Natural killer cell (primary cell): ENCODE data around the gene NOC3L. TPM values are rescaled to one million over a fixed set of nuclear protein-coding genes. Genes with fewer than 3 reads are reported as not detected.
"Not testable (repeated sequence)": the region's sequence is repeated elsewhere in the genome, so short reads cannot be mapped to it uniquely, and the experiment has no call there.

ENCODE experiments used
- ATAC-seq, 3 donors: fragments of 150-1000 bp in 2 of 3; fragments of 200-7000 bp in 1 of 3; cut with Tn5 transposase; 1 replicate in 1 of 3; 2 replicates in 2 of 3; pipeline ENCODE4 v1.10.0; 2021; ENCODE audit warnings: mild to moderate bottlenecking in 2 of 3, moderate library complexity in 2 of 3
- DNase-seq, 2 donors: peaks; one replicate each; pipeline versions ENCODE4 v3.0.0 to v3.0.0-alpha.2; 2013 to 2021; ENCODE audit warnings: mixed read lengths in 1 of 2
- H3K27ac ChIP-seq: one replicate; pipeline ENCODE4 v1.5.1; 2013; ENCODE audit warnings: mild to moderate bottlenecking, low read length
- H3K27me3 ChIP-seq: one replicate; pipeline ENCODE4 v1.6.1; 2013; ENCODE audit warnings: low read length; ENCODE audit not compliant: control insufficient read depth, insufficient read depth
- H3K36me3 ChIP-seq: one replicate; pipeline ENCODE4 v1.6.1; 2013; ENCODE audit warnings: low read length; ENCODE audit not compliant: control insufficient read depth, insufficient read depth
- H3K4me1 ChIP-seq: one replicate; pipeline ENCODE4 v1.6.1; 2013; ENCODE audit warnings: low read length; ENCODE audit not compliant: control insufficient read depth, insufficient read depth
- H3K4me3 ChIP-seq: one replicate; pipeline ENCODE4 v1.5.1; 2013; ENCODE audit warnings: low read length
- H3K9me3 ChIP-seq: one replicate; pipeline ENCODE4 v1.6.1; 2013; ENCODE audit warnings: low read length; ENCODE audit not compliant: control insufficient read depth, insufficient read depth
- H3K27ac Mint-ChIP-seq, 2 donors: one replicate each; pipeline ENCODE4 v1.8.0; 2022; ENCODE audit warnings: mild to moderate bottlenecking in 2 of 2, mixed read lengths in 2 of 2, moderate library complexity in 1 of 2
- H3K27me3 Mint-ChIP-seq, 2 donors: one replicate each; pipeline ENCODE4 v1.8.0; 2022; ENCODE audit warnings: low read depth in 2 of 2, mixed read lengths in 2 of 2
- H3K36me3 Mint-ChIP-seq: one replicate; pipeline ENCODE4 v1.8.0; 2022; ENCODE audit warnings: mixed read lengths
- H3K4me1 Mint-ChIP-seq, 2 donors: one replicate each; pipeline ENCODE4 v1.8.0; 2022; ENCODE audit warnings: mixed read lengths in 2 of 2
- H3K4me3 Mint-ChIP-seq: one replicate; pipeline ENCODE4 v1.8.0; 2022; ENCODE audit warnings: mild to moderate bottlenecking, moderate library complexity, mixed read lengths
- H3K9me3 Mint-ChIP-seq, 2 donors: one replicate each; pipeline ENCODE4 v1.8.0; 2022; ENCODE audit warnings: mixed read lengths in 2 of 2
- CTCF ChIP-seq: fragments of 200-600 bp; IDR thresholded peaks from one replicate; pipeline ENCODE4 v1.8.0; 2022; ENCODE audit warnings: antibody characterized with exemption
- WGBS: methylation state at CpG from one replicate; pipeline ENCODE4 v1.1.7; 2013; ENCODE audit warnings: missing lambda C conversion rate; ENCODE audit not compliant: insufficient coverage; 5-methylcytosine and 5-hydroxymethylcytosine counted together
- intact Hi-C: fragments of 100-400 bp; cut with micrococcal nuclease; formaldehyde crosslinking; loops from one replicate; pipeline ENCODE4 v1.14.2; 2022
- total RNA-seq, 4 donors: library from RNA; stranded (reverse); fragments of 120-200 nt in 1 of 4; gene quantifications; one replicate each; pipeline versions ENCODE4 v1.2.3 to v1.2.4, GENCODE V29; 2013 to 2022

Gene NOC3L
- total RNA-seq, 3 donors from 2014 or later (not counting 1 experiment from before 2014, with no cell fraction given): 10.8 to 18.6 (median 13.1) TPM

GRCh38 chr10:94353336-94353735, 9.4 kb downstream of the NOC3L start:
- Mint-ChIP-seq H3K36me3 (peaks cover 7% of the 10 kb centered on the region), H3K27ac (no peak overlapping the region)

GRCh38 chr10:94351089-94351488, 11.7 kb downstream of the NOC3L start:
- no peaks in the 10 kb centered on the region for H3K27me3 ChIP-seq

More at GRCh38 chr10:94353336-94353735, 9.4 kb downstream of the NOC3L start:
- intact Hi-C loops: no loop called here
- DNase-seq (no peak), ATAC-seq (no peak)
- no peaks in the 10 kb centered on the region for H3K27me3 Mint-ChIP-seq
- no peaks in the 10 kb centered on the region for H3K27me3 ChIP-seq
- peaks cover 0 to 3% of the 10 kb centered on the region in 2 donors for H3K4me1 Mint-ChIP-seq
- 96% methylated on average over 3 of the region's 3 CpGs for WGBS
- peaks cover 74% of the 10 kb centered on the region for H3K36me3 ChIP-seq
- no peaks in the 10 kb centered on the region for H3K4me1 ChIP-seq
- H3K4me3 ChIP-seq: no peak overlapping the region
- no peak overlapping the region for H3K4me3 Mint-ChIP-seq
- H3K9me3 Mint-ChIP-seq: no peaks in the 10 kb centered on the region
- no peak for TF ChIP-seq CTCF
- H3K9me3 ChIP-seq: no peaks in the 10 kb centered on the region
- H3K27ac ChIP-seq: no peak overlapping the region

GRCh38 chr10:94350500-94350899, 12.2 kb downstream of the NOC3L start:
- H3K27me3 ChIP-seq, intact Hi-C loops, H3K4me1 ChIP-seq, H3K9me3 Mint-ChIP-seq, H3K4me3 Mint-ChIP-seq, DNase-seq, ATAC-seq, H3K9me3 ChIP-seq, H3K27me3 Mint-ChIP-seq, H3K4me1 Mint-ChIP-seq, H3K27ac Mint-ChIP-seq, H3K27ac ChIP-seq, H3K4me3 ChIP-seq: not testable (repeated sequence)
- 93% methylated on average over 3 of the region's 4 CpGs for WGBS
- peaks cover 62% of the 10 kb centered on the region for H3K36me3 ChIP-seq
- peaks cover 13% of the 10 kb centered on the region for H3K36me3 Mint-ChIP-seq

More at GRCh38 chr10:94351089-94351488, 11.7 kb downstream of the NOC3L start:
- peaks cover 13% of the 10 kb centered on the region for H3K36me3 Mint-ChIP-seq
- Histone ChIP-seq H3K4me1 (no peaks in the 10 kb centered on the region), H3K27ac (no peak overlapping the region), H3K9me3 (no peaks in the 10 kb centered on the region), H3K4me3 (no peak overlapping the region), H3K36me3 (peaks cover 62% of the 10 kb centered on the region)
- ATAC-seq: no peak
- H3K27me3 Mint-ChIP-seq: no peaks in the 10 kb centered on the region
- no peaks in the 10 kb centered on the region for H3K9me3 Mint-ChIP-seq
- H3K4me3 Mint-ChIP-seq: no peak overlapping the region
- no peak for DNase-seq
- no peaks in the 10 kb centered on the region for H3K4me1 Mint-ChIP-seq
- no peak overlapping the region for H3K27ac Mint-ChIP-seq
- no peak for TF ChIP-seq CTCF
- intact Hi-C loops: no loop called here

GRCh38 chr10:94349327-94349726, 13.4 kb downstream of the NOC3L start:
- Mint-ChIP-seq H3K4me1 (no peaks in the 10 kb centered on the region), H3K9me3 (no peaks in the 10 kb centered on the region), H3K27me3 (no peaks in the 10 kb centered on the region), H3K27ac (no peak overlapping the region), H3K4me3 (no peak overlapping the region), H3K36me3 (peaks cover 13% of the 10 kb centered on the region)
- no peak overlapping the region for H3K27ac ChIP-seq
- H3K4me3 ChIP-seq: no peak overlapping the region
- no peaks in the 10 kb centered on the region for H3K9me3 ChIP-seq
- H3K36me3 ChIP-seq: peaks cover 64% of the 10 kb centered on the region
- no peaks in the 10 kb centered on the region for H3K4me1 ChIP-seq
- intact Hi-C loops: no loop called here
- H3K27me3 ChIP-seq: no peaks in the 10 kb centered on the region
- TF ChIP-seq CTCF: no peak
- DNase-seq (no peak), ATAC-seq (no peak)
- 50% methylated on average over 2 of the region's 3 CpGs for WGBS
